OCI-LY3 (cell line): ENCODE measurements around the gene ABCA2.

Experiments used
- H2AFZ ChIP-seq: fragments of 200-600, 300-600 bp; shearing (Covaris generic); 2 replicates; pipeline ENCODE4 v1.6.0; 2014; ENCODE audit warnings: antibody characterized with exemption, low read depth, low read length
- H3K27ac ChIP-seq: fragments of 200-600, 300-600 bp; sonication (generic); 2 replicates; pipeline ENCODE4 v1.5.1; 2014; ENCODE audit warnings: mild to moderate bottlenecking, low read length, moderate library complexity, mixed read lengths
- H3K27me3 ChIP-seq: fragments of 200-600, 300-600 bp; sonication (generic); 2 replicates; pipeline ENCODE4 v1.6.1; 2014; ENCODE audit warnings: low read depth, low read length, mixed read lengths
- H3K36me3 ChIP-seq: fragments of 200-600, 300-600 bp; sonication (generic); replicated peaks from 2 replicates; pipeline ENCODE3; 2014; ENCODE audit warnings: low read depth, low read length, mixed read lengths
- H3K4me1 ChIP-seq: fragments of 300-600, 200-600 bp; sonication (generic); 2 replicates; pipeline ENCODE4 v1.6.1; 2014; ENCODE audit warnings: low read length, mixed read lengths
- H3K4me2 ChIP-seq: fragments of 200-600, 300-600 bp; sonication (generic); 2 replicates; pipeline ENCODE4 v1.6.1; 2014; ENCODE audit warnings: low read length, mixed read lengths
- H3K4me3 ChIP-seq: fragments of 300-600, 200-600 bp; sonication (generic); 2 replicates; pipeline ENCODE4 v1.5.1; 2014; ENCODE audit warnings: antibody characterized with exemption, mild to moderate bottlenecking, low read length, moderate library complexity
- H3K79me2 ChIP-seq: fragments of 300-600, 200-600 bp; shearing (Covaris generic); 2 replicates; pipeline ENCODE4 v1.6.1; 2014; ENCODE audit warnings: mild to moderate bottlenecking, low read length, mixed read lengths
- H3K9ac ChIP-seq: fragments of 300-600, 200-600 bp; shearing (Covaris generic); 2 replicates; pipeline ENCODE4 v1.6.0; 2014; ENCODE audit warnings: mild to moderate bottlenecking, low read length, moderate library complexity
- H3K9me3 ChIP-seq: fragments of 200-600, 300-600 bp; shearing (Covaris generic); 2 replicates; pipeline ENCODE4 v1.6.1; 2014; ENCODE audit warnings: low read length, mixed read lengths; ENCODE audit not compliant: insufficient read depth
- H4K20me1 ChIP-seq: fragments of 200-600, 300-600 bp; sonication (generic); 2 replicates; pipeline ENCODE4 v1.6.1; 2016; ENCODE audit warnings: low read length, mixed read lengths; ENCODE audit not compliant: insufficient read depth
- EZH2phosphoT487 ChIP-seq: fragments of 200-600 bp; shearing (Covaris generic); IDR thresholded peaks from 2 replicates; pipeline ENCODE4 v1.6.1; 2018; ENCODE audit warnings: antibody characterized with exemption, mixed run types, low read depth
- TF ChIP-seq, protein P1 (sequence below): fragments of 200-600, 300-600 bp; sonication (generic); IDR thresholded peaks from 2 replicates; pipeline ENCODE4 v1.5.1; 2014; ENCODE audit warnings: antibody characterized with exemption, low read length, low read depth

The ABCA2 gene

DNA sequence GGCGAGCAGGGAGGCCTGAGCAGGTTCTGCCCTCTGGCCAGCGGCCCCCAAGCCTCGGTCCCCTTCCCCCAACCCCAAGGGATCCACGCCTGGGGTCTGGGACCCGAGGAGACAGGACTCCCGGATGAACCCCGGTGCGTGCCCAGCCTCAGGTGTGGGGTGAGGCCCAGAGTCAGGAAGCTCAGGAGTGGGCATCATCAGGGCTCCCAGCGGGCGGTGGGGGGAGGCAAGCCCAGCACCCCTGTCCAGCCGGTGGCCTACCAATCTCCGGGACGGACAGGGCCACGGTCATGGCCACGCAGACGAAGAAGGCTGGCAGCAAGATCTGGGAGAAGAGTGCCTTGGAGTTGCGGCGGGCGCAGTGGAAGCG is 14.5 kb downstream of the ABCA2 start:
- Histone ChIP-seq H3K4me1 (no peaks in the 10 kb centered on the region), H3K36me3 (no peaks in the 10 kb centered on the region), H3K27ac (no peak overlapping the region), H3K9ac (no peak overlapping the region), H3K4me3 (no peak overlapping the region), H2AFZ (no peak overlapping the region), H3K79me2 (no peaks in the 10 kb centered on the region), H3K4me2 (no peak overlapping the region), H4K20me1 (no peaks in the 10 kb centered on the region), H3K27me3 (no peaks in the 10 kb centered on the region), H3K9me3 (no peaks in the 10 kb centered on the region)
- TF ChIP-seq, protein P1, sequence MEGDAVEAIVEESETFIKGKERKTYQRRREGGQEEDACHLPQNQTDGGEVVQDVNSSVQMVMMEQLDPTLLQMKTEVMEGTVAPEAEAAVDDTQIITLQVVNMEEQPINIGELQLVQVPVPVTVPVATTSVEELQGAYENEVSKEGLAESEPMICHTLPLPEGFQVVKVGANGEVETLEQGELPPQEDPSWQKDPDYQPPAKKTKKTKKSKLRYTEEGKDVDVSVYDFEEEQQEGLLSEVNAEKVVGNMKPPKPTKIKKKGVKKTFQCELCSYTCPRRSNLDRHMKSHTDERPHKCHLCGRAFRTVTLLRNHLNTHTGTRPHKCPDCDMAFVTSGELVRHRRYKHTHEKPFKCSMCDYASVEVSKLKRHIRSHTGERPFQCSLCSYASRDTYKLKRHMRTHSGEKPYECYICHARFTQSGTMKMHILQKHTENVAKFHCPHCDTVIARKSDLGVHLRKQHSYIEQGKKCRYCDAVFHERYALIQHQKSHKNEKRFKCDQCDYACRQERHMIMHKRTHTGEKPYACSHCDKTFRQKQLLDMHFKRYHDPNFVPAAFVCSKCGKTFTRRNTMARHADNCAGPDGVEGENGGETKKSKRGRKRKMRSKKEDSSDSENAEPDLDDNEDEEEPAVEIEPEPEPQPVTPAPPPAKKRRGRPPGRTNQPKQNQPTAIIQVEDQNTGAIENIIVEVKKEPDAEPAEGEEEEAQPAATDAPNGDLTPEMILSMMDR: no peak
- no peak for TF ChIP-seq EZH2phosphoT487

DNA sequence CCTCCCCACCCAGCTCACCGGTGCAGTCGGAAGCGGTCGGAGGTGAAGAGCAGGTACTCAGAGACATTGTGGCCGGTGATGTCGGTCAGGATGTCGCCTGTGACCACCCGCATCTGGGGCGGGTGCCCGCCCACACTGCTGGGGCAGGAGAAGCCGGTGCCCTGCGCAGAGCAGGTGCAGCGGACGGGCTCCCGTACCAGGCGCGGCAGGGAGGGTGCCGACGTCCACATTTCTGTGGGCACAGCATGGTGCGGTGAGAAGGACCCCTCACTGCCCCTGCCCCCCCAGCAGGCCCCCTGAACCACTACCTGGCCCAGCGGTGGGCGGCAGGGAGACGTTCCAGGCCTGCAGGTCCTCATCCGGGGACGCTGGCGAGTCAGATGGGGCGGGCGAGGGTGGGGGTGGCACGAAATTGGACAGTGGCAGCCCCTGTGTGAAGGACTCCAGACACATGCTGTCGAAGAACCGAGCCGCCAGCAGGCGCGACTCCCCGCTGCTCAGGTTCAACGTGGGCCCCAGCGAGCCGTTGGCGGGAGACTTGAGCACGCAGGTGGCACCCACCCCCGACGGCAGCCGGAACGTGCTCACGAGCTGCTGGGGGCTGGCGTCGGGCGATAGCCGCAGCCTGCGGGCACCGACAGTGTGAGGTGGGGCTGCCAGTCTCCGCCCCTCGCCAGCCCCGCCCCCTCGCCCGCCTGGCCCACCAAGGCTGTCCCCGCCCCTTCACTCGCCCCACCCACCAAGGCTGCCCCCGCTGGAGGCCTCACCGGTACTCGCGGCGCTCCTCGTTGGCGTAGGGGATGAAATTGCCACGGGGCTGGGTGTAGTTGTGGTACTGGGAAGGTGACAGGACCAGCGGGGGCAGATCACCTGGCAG is 15.1 kb downstream of the ABCA2 start:
- H3K4me3 ChIP-seq: no peak overlapping the region
- no peak overlapping the region for H2AFZ ChIP-seq
- no peaks in the 10 kb centered on the region for H3K4me1 ChIP-seq
- no peak overlapping the region for H3K9ac ChIP-seq
- no peak overlapping the region for H3K27ac ChIP-seq
- no peak for TF ChIP-seq EZH2phosphoT487
- TF ChIP-seq, protein P1: no peak
- no peaks in the 10 kb centered on the region for H3K36me3 ChIP-seq
- no peaks in the 10 kb centered on the region for H3K27me3 ChIP-seq
- H3K4me2 ChIP-seq: no peak overlapping the region
- H3K9me3 ChIP-seq: no peaks in the 10 kb centered on the region
- H4K20me1 ChIP-seq: no peaks in the 10 kb centered on the region
- H3K79me2 ChIP-seq: no peaks in the 10 kb centered on the region

DNA sequence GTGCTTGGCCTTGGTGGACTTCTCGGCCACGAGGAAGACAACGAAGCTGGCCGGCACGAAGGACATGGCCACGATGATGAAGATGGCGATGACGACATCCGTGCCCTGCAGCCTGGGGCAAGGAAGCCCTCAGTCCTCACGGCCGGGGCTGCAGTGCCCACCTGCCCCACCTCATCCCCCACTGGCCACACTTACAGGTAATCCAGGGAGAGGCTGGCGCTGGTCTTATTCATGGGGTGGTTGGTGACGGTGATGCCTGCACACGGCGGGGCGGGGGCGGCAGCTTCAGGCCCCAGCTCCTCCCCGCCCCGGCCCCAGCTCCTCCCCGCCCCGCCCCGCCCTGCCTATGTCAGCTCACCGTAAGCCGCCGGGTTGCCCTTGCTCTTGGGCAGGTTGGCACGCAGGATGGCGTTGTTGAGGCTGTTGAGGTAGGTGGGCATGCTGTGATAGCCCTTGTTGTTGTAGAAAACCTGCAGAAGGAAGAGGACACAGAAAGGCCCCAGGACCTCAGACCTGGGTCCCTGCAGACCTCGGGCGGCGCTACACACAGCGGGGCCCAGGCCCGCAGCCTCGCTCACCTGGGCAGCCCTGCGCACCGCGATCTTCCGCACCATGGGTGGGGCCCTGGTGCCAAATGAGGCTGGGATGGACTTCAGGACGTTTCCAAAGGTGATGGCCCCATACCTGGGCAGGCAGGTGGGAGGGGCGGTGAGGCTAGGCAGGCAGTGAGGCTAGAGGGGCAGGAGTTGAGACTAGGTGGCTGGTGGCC is 15.9 kb downstream of the ABCA2 start:
- no peak overlapping the region for H3K4me3 ChIP-seq
- no peaks in the 10 kb centered on the region for H3K9me3 ChIP-seq
- no peaks in the 10 kb centered on the region for H3K27me3 ChIP-seq
- no peak overlapping the region for H3K9ac ChIP-seq
- no peak overlapping the region for H3K4me2 ChIP-seq
- no peaks in the 10 kb centered on the region for H4K20me1 ChIP-seq
- no peak overlapping the region for H3K27ac ChIP-seq
- no peak overlapping the region for H2AFZ ChIP-seq
- no peaks in the 10 kb centered on the region for H3K79me2 ChIP-seq
- no peaks in the 10 kb centered on the region for H3K4me1 ChIP-seq
- TF ChIP-seq, protein P1: no peak
- no peak for TF ChIP-seq EZH2phosphoT487
- no peaks in the 10 kb centered on the region for H3K36me3 ChIP-seq

DNA sequence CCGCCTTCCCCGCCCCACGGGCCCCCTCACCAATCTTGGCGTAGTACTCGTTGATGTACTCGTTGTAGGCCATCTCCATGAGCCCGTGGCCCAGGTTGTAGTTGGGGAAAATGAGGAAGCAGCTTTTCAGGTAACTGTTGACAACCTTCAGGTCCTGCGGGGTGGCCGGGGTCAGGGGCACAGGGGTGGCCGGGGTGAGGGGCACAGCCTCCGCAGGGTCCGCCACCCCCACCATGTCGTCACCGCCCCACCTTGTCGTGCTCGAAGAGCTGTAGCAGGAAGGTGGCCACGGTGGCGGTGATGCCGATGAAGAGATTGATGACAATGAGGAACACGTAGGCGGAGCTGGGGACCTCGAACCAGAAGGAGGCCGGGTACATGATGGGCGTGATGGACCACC is 16.9 kb downstream of the ABCA2 start:
- no peak overlapping the region for H2AFZ ChIP-seq
- H3K4me1 ChIP-seq: no peaks in the 10 kb centered on the region
- H3K4me2 ChIP-seq: no peak overlapping the region
- no peak overlapping the region for H3K4me3 ChIP-seq
- H3K9ac ChIP-seq: no peak overlapping the region
- H4K20me1 ChIP-seq: no peaks in the 10 kb centered on the region
- no peaks in the 10 kb centered on the region for H3K79me2 ChIP-seq
- H3K9me3 ChIP-seq: no peaks in the 10 kb centered on the region
- TF ChIP-seq, protein P1: no peak
- TF ChIP-seq EZH2phosphoT487: no peak
- no peaks in the 10 kb centered on the region for H3K36me3 ChIP-seq
- H3K27ac ChIP-seq: no peak overlapping the region
- no peaks in the 10 kb centered on the region for H3K27me3 ChIP-seq
